Heart right ventricle (tissue), 16 donors: ENCODE results near the gene NCAM2. TPM values are rescaled to one million over a fixed set of nuclear protein-coding genes. Genes with fewer than 3 reads are reported as not detected.

ENCODE experiments used
- ATAC-seq, 8 donors: fragments of 200-7000 bp; cut with Tn5 transposase; one replicate each; pipeline ENCODE4 v1.9.1; 2020; ENCODE audit warnings: mild to moderate bottlenecking in 8 of 8, moderate library complexity in 8 of 8, moderate number of reproducible peaks in 1 of 8
- DNase-seq, 2 donors: peaks; one replicate each; pipeline ENCODE4 v3.0.0-alpha.2; 2020
- H3K27ac ChIP-seq, 10 donors: fragments of 200-600 bp; sonication (generic) in 2 of 10; one replicate each; pipeline versions ENCODE4 v1.5.0 to v1.8.0; 2020 to 2022; ENCODE audit warnings: mild to moderate bottlenecking in 3 of 10
- H3K27me3 ChIP-seq, 7 donors: fragments of 200-600 bp; one replicate each; pipeline ENCODE4 v1.8.0; 2021 to 2022; ENCODE audit warnings: mild to moderate bottlenecking in 2 of 7
- H3K36me3 ChIP-seq, 9 donors: fragments of 200-600 bp; sonication (generic) in 1 of 9; one replicate each; pipeline versions ENCODE4 v1.5.0 to v1.8.0; 2020 to 2022; ENCODE audit warnings: mild to moderate bottlenecking in 2 of 9
- H3K4me1 ChIP-seq, 9 donors: fragments of 200-600 bp; sonication (generic) in 1 of 9; one replicate each; pipeline versions ENCODE4 v1.5.0 to v1.8.0; 2020 to 2022; ENCODE audit warnings: mild to moderate bottlenecking in 4 of 9
- H3K4me3 ChIP-seq, 10 donors: fragments of 200-600 bp; sonication (generic) in 2 of 10; one replicate each; pipeline versions ENCODE4 v1.5.0 to v1.8.0; 2020 to 2022; ENCODE audit warnings: mild to moderate bottlenecking in 7 of 10, moderate library complexity in 2 of 10
- H3K9me3 ChIP-seq, 11 donors: fragments of 200-600 bp in 10 of 11; sonication (generic) in 2 of 11; one replicate each; pipeline versions ENCODE4 v1.5.0 to v1.8.0; 2013 to 2022; ENCODE audit warnings: mild to moderate bottlenecking in 2 of 11, control low read depth in 1 of 11, moderate library complexity in 1 of 11
- CTCF ChIP-seq, 9 donors: fragments of 200-600 bp; sonication (generic) in 2 of 9; IDR thresholded peaks; one replicate each; pipeline versions ENCODE4 v1.5.0 to v1.8.0; 2021 to 2022; ENCODE audit warnings: antibody characterized with exemption in 9 of 9, mild to moderate bottlenecking in 5 of 9, moderate library complexity in 1 of 9
- WGBS, 2 donors: extraction: QIAGEN DNeasy Blood & Tissue Kit; methylation state at CpG; one replicate each; pipeline ENCODE4 v1.1.7; 2013; ENCODE audit warnings: inconsistent platforms in 1 of 2; 5-methylcytosine and 5-hydroxymethylcytosine counted together
- intact Hi-C, 10 donors: fragments of 100-400 bp; cut with DNase I; formaldehyde crosslinking; loops; one replicate each; pipeline versions ENCODE4 v1.11.1 to v1.14.2; 2022
- polyA plus RNA-seq, 2 donors: library from polyadenylated mRNA; stranded (reverse); fragments of 200-250 nt; gene quantifications; one replicate each; pipeline ENCODE4 v1.2.3, GENCODE V29; 2013
- total RNA-seq, 10 donors: library from RNA; stranded (reverse); fragmentation: NEBNext Ultra II Directional in 3 of 10; extraction: Animal tissue kit (Norgen Biotek cat#: 25700) in 3 of 10; gene quantifications; one replicate each; pipeline versions ENCODE4 v1.2.1 to v1.2.4, GENCODE V29; 2021 to 2023
- donor health status: Arrhythmogenic right ventricular cardiomyopathy.
- donor health status: ischemic (EF 13 %, LVEDD 7.1; RV severe dilation, severe dysfunction).
- donor health status: healthy with polysubstance abuse.
- donor health status: DM: no; HTN: yes; CAD: no.
- donor health status: DM: no; HTN: no; CAD: no.
- donor health status: ischemic (EF 25% LVEDD 6.9; RV normal size, moderate dysfunction).
- donor health status: ischemic (EF 25% LVEDD 5.7; RV mildly dilated, moderate dysfunction).
- donor health status: healthy.
- donor health status: DM: yes; HTN: yes; CAD: no.
- donor health status: Ischemic cardiomyopathy.
- donor health status: ischemic (EF 35%, LVEDD 5.7; RV mildly dilated, moderate dysfunction).
- donor health status: nonischemic (EF 11% LVEDD 7.7; RV severe dilation, severe dysfunction).
- donor health status: DM: yes; HTN: yes; CAD: no.
- donor health status: PGD.
- donor health status: ischemic (EF 29% LVEDD 5.4; RV normal size, mild dysfunction).
- donor health status: nonischemic (EF 23%, LVEDD 6.1; RV moderate dilation, normal function).

Gene NCAM2
- total and polyA plus RNA-seq, 12 donors, result 0.25 to 8.9 (median 3.1) TPM

DNA sequence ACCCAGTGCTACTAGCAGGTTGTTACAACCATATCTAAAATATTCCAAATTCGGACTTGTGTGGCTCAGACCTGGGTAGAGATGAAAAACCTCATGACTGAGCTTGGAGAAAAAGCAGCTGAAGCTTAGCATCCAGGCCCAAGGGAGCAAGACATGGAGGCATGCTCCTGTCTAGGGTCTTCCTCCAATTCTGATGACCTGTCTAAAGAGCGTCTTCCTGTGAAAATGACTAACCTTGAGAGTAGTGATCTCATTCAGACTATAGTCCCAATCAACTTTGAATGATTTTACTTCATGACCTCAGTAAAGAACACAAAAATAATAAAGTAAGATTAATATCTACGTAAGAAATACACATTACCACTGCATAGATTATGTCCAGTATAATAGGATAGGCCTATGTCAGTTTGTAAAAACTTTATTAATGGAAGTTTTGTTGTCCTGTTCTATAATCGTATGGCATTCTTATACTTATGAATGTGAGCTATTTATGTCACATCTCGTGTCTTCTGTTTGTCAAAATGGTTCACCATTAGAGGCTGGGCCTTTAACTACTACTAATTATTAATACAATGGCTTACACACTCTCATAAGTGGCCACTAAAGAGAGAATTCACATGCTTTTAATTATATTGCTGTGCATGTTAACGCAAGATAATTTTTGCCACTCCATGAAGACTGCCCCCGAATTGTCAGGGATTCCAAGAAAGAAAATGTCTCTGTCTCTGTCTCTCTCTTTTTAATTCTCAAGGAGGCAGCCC lies 201.3 kb downstream of the NCAM2 start:
- no peaks in the 10 kb centered on the region for H3K9me3 ChIP-seq
- no peak overlapping the region for H3K4me3 ChIP-seq
- DNase-seq (no peak), ATAC-seq (peak in 1 of 8 donors; percentile 20)
- intact Hi-C loops, result no loop called here
- no peaks in the 10 kb centered on the region for H3K27me3 ChIP-seq
- H3K27ac ChIP-seq, result peak overlapping the region in 8 of 10 donors; percentile 2 to 89 (median 68)
- WGBS, 2 donors, result 69 to 73% methylated on average over 7 of the region's 7 CpGs
- no peaks in the 10 kb centered on the region for H3K36me3 ChIP-seq
- peaks cover 0 to 28% (median 0%) of the 10 kb centered on the region in 9 donors for H3K4me1 ChIP-seq
- TF ChIP-seq CTCF (IDR thresholded peaks at IDR 0.05), result no peak

GRCh38 chr21:21200103-21200938 lies 202.1 kb downstream of the NCAM2 start:
- Histone ChIP-seq H3K9me3 (no peaks in the 10 kb centered on the region), H3K36me3 (no peaks in the 10 kb centered on the region), H3K4me1 (peaks cover 0 to 24% (median 0%) of the 10 kb centered on the region in 9 donors), H3K27ac (peak overlapping the region in 8 of 10 donors; percentile 42 to 89 (median 68)), H3K27me3 (no peaks in the 10 kb centered on the region), H3K4me3 (peak overlapping the region in 8 of 10 donors; percentile 2 to 39 (median 30))
- ATAC-seq, result peak; percentile 81 to 97 (median 92)
- intact Hi-C loops, result no loop called here
- 46 to 66% methylated on average over 6 of the region's 6 CpGs for WGBS, 2 donors
- no peak for TF ChIP-seq CTCF (IDR thresholded peaks at IDR 0.05)
- peak in 1 of 2 donors; percentile 67 for DNase-seq

DNA sequence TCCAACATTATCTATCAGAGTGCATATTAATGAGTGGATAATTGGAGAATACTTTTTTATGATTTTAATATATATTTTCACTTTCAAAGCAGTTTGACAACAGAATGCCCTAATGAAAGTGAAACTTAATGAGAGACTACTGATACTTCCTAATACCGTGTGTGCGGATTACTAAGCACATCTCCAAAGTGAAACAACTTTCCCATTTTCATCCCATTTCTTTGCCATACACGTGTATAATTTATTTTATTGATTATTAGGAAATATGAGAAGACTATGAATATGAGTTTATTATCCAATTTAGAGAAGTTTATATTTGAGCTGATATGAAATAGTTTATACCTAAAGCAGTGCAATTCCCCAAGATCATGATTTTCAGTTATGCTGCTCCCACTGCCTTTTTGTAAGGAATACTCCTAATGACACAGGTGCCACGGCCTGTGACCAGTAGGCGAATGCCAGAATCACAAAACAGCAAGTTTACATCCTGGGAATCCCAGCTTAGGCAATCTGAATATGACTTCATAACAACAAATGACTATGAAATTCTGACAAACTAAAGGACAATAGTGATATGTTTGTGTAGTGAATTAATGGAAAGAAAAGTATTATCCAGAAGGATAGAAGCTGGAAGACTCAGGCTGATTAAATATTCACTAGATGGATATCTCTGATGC lies 202.9 kb downstream of the NCAM2 start:
- no peaks in the 10 kb centered on the region for H3K27me3 ChIP-seq
- no peaks in the 10 kb centered on the region for H3K36me3 ChIP-seq
- ATAC-seq, result peak in 6 of 8 donors; percentile 46 to 76 (median 68)
- 44 to 56% methylated on average over 5 of the region's 5 CpGs for WGBS, 2 donors
- peaks cover 0 to 22% (median 0%) of the 10 kb centered on the region in 9 donors for H3K4me1 ChIP-seq
- peak overlapping the region in 8 of 10 donors; percentile 2 to 39 (median 30) for H3K4me3 ChIP-seq
- H3K9me3 ChIP-seq, result no peaks in the 10 kb centered on the region
- no peak for TF ChIP-seq CTCF (IDR thresholded peaks at IDR 0.05)
- DNase-seq, result no peak
- H3K27ac ChIP-seq, result peak overlapping the region in 9 of 10 donors; percentile 6 to 89 (median 68)
- intact Hi-C loops, result no loop called here

- no peak overlapping the region for H3K27ac ChIP-seq
- H3K9me3 ChIP-seq, result no peaks in the 10 kb centered on the region
- DNase-seq (no peak), ATAC-seq (no peak)
- peaks cover 0 to 22% (median 0%) of the 10 kb centered on the region in 9 donors for H3K4me1 ChIP-seq
- no peaks in the 10 kb centered on the region for H3K36me3 ChIP-seq
- no peak for TF ChIP-seq CTCF (IDR thresholded peaks at IDR 0.05)
- WGBS, 2 donors, result 90 to 95% methylated on average over 1 of the region's 1 CpG
- intact Hi-C loops, result no loop called here
- H3K4me3 ChIP-seq, result no peak overlapping the region
- no peaks in the 10 kb centered on the region for H3K27me3 ChIP-seq
Observed at GRCh38 chr21:21203822-21204339, 205.7 kb downstream of the NCAM2 start.
